ENCODE measurements around the gene RSPO4.

DNA sequence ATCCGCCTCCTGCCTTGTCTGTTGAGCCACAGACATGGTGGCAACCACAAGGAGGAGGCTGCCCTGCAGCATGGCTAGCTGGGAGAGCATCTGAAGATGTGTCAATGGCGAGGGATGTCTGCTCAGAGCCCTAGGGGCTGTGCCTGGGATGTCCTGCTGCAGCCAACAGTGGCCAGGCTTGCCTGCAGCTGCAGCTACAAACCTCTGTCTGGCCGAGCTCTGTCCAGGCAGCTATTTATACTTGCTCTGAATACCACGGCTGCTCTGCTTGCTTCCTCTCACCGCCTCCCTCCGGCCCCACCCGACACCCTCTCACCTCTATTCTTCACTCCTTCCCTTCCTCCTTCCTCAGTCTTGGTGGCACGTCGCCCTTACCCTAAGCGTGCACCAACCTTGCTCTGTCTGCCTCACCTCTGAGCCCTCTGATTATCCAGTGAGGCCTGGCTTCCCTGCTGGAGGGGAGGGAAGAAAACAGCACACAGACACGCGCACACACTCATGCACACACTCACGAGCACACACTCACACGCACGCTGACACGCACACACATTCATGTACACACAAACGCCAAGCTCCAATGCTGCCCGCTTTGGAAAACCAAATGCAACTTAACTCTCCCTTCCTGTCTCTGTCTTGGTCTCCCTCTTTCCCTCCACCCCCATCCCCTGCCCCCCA lies 85.8 kb downstream of the RSPO4 start, which contains the start of gene ANGPT4:
- no peak for TF ChIP-seq FOXM1 (IDR thresholded peaks at IDR 0.05; ENCODE audit: borderline replicate concordance, low read depth)
- no peak for TF ChIP-seq YY1 (IDR thresholded peaks at IDR 0.05; ENCODE audit: low read depth)
- no peak for TF ChIP-seq TAF1 (IDR thresholded peaks at IDR 0.05; ENCODE audit: low read depth)
- TF ChIP-seq, protein P1, sequence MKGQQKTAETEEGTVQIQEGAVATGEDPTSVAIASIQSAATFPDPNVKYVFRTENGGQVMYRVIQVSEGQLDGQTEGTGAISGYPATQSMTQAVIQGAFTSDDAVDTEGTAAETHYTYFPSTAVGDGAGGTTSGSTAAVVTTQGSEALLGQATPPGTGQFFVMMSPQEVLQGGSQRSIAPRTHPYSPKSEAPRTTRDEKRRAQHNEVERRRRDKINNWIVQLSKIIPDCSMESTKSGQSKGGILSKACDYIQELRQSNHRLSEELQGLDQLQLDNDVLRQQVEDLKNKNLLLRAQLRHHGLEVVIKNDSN (IDR thresholded peaks at IDR 0.05), result no peak
- TF ChIP-seq CEBPB (IDR thresholded peaks at IDR 0.05), result no peak
- no peak for TF ChIP-seq EP300 (IDR thresholded peaks at IDR 0.05; ENCODE audit: borderline replicate concordance)
- no peak for TF ChIP-seq TCF12 (IDR thresholded peaks at IDR 0.05; ENCODE audit: low read depth)
- TF ChIP-seq, protein P2, sequence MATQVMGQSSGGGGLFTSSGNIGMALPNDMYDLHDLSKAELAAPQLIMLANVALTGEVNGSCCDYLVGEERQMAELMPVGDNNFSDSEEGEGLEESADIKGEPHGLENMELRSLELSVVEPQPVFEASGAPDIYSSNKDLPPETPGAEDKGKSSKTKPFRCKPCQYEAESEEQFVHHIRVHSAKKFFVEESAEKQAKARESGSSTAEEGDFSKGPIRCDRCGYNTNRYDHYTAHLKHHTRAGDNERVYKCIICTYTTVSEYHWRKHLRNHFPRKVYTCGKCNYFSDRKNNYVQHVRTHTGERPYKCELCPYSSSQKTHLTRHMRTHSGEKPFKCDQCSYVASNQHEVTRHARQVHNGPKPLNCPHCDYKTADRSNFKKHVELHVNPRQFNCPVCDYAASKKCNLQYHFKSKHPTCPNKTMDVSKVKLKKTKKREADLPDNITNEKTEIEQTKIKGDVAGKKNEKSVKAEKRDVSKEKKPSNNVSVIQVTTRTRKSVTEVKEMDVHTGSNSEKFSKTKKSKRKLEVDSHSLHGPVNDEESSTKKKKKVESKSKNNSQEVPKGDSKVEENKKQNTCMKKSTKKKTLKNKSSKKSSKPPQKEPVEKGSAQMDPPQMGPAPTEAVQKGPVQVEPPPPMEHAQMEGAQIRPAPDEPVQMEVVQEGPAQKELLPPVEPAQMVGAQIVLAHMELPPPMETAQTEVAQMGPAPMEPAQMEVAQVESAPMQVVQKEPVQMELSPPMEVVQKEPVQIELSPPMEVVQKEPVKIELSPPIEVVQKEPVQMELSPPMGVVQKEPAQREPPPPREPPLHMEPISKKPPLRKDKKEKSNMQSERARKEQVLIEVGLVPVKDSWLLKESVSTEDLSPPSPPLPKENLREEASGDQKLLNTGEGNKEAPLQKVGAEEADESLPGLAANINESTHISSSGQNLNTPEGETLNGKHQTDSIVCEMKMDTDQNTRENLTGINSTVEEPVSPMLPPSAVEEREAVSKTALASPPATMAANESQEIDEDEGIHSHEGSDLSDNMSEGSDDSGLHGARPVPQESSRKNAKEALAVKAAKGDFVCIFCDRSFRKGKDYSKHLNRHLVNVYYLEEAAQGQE (IDR thresholded peaks at IDR 0.05; ENCODE audit: low read depth), result no peak
- TF ChIP-seq, protein P3, sequence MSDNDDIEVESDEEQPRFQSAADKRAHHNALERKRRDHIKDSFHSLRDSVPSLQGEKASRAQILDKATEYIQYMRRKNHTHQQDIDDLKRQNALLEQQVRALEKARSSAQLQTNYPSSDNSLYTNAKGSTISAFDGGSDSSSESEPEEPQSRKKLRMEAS (IDR thresholded peaks at IDR 0.05), result no peak
- no peak for TF ChIP-seq TEAD4 (IDR thresholded peaks at IDR 0.05)
- no peak for TF ChIP-seq CREB1 (IDR thresholded peaks at IDR 0.05; ENCODE audit: low read depth)

All from Ishikawa (cell line).